ENCODE measurements around the gene KCNK7.

- TF ChIP-seq CTCF (IDR thresholded peaks at IDR 0.05; ENCODE audit: insufficient read depth, low read length, poor library complexity, severe bottlenecking): no peak
- no peak for TF ChIP-seq EZH2phosphoT487 (conservative IDR thresholded peaks at IDR 0.05; ENCODE audit: low read length)
Observed at GRCh38 chr11:65589444-65590239, 6.0 kb downstream of the KCNK7 start.
